ENCODE results near the gene UCHL3. TPM values are rescaled to one million over a fixed set of nuclear protein-coding genes. Genes with fewer than 3 reads are reported as not detected.
A peak's percentile ranks its signal among the peaks of the same experiment; 100 is the strongest.

Gene UCHL3
- total RNA-seq, 1 experiment from 2014 or later, result 50.8 TPM

GRCh38 chr13:75569576-75569975 is 20.0 kb downstream of the UCHL3 start:
- no peaks in the 10 kb centered on the region for H3K9me3 ChIP-seq (ENCODE audit: control insufficient read depth, low read depth, low read length)
- H3K79me2 ChIP-seq (ENCODE audit: insufficient read depth, low read length), result no peaks in the 10 kb centered on the region
- no peak overlapping the region for H2AFZ ChIP-seq (ENCODE audit: low read length)
- peaks cover 17 to 54% (median 21%) of the 10 kb centered on the region in 3 experiments; a peak in 6 of 7 replicates for H3K36me3 Mint-ChIP-seq (ENCODE audit: insufficient read depth in 1 of 3, low read depth in 3 of 3)
- no peak overlapping the region for H2BK120ac ChIP-seq (ENCODE audit: low read depth, low read length, poor library complexity, severe bottlenecking)
- H3K4me1 Mint-ChIP-seq, result no peaks in the 10 kb centered on the region
- H3K79me1 ChIP-seq (ENCODE audit: insufficient read depth, low read depth, low read length, poor library complexity, severe bottlenecking), result no peaks in the 10 kb centered on the region
- no peaks in the 10 kb centered on the region for H3K27me3 Mint-ChIP-seq (ENCODE audit: low read depth)
- H3K4ac ChIP-seq (ENCODE audit: low read depth, low read length), result no peak overlapping the region
- H3K27ac ChIP-seq (ENCODE audit: insufficient read length, low read depth, low read length), result no peak overlapping the region
- TF ChIP-seq CTCF (conservative IDR thresholded peaks at IDR 0.05), result no peak
- H4K5ac ChIP-seq (ENCODE audit: insufficient read length, low read depth, low read length), result no peak overlapping the region
- no peaks in the 10 kb centered on the region for H3K27me3 ChIP-seq (ENCODE audit: insufficient read depth, low read length)
- DNase-seq, result no peak
- no peak overlapping the region for H3K4me3 Mint-ChIP-seq
- H3K56ac ChIP-seq (ENCODE audit: insufficient read length, low read depth, low read length), result no peak overlapping the region
- no peaks in the 10 kb centered on the region for H3K4me1 ChIP-seq (ENCODE audit: insufficient read depth, low read length)
- H3T11ph ChIP-seq (ENCODE audit: low read length), result no peak overlapping the region
- no peak overlapping the region for H2BK15ac ChIP-seq (ENCODE audit: low read depth, low read length)
- H3K18ac ChIP-seq (ENCODE audit: insufficient read length, low read depth, low read length), result no peak overlapping the region
- no peak overlapping the region for H3K4me2 ChIP-seq (ENCODE audit: insufficient read depth, insufficient read length, low read length)
- no peak overlapping the region for H2BK20ac ChIP-seq (ENCODE audit: low read depth, low read length, poor library complexity, severe bottlenecking)
- no peak overlapping the region for H3K9ac ChIP-seq (ENCODE audit: extremely low read depth, insufficient read length, low read length)
- no peaks in the 10 kb centered on the region for H3K23me2 ChIP-seq (ENCODE audit: insufficient read length, low read depth, low read length, poor library complexity, severe bottlenecking)
- H2BK5ac ChIP-seq (ENCODE audit: insufficient read length, low read length), result no peak overlapping the region
- no peak overlapping the region for H2AK5ac ChIP-seq (ENCODE audit: insufficient read length, low read length)
- WGBS (ENCODE audit: extremely low coverage, insufficient read length, low lambda C conversion rate), result no CpG with 5 or more reads among the region's 1 CpG
- no peaks in the 10 kb centered on the region for H3K9me3 Mint-ChIP-seq
- H4K8ac ChIP-seq (replicated peaks; ENCODE audit: insufficient read length, low read depth, low read length), result no peak overlapping the region
- H2BK12ac ChIP-seq (ENCODE audit: insufficient read length, low read depth, low read length), result no peak overlapping the region
- no peak overlapping the region for H3K14ac ChIP-seq (ENCODE audit: insufficient read depth, low read length)
- H3K23ac ChIP-seq (ENCODE audit: insufficient read length, low read depth, low read length), result no peak overlapping the region
- H4K91ac ChIP-seq (ENCODE audit: insufficient read length, low read depth, low read length), result no peak overlapping the region
- H3K27ac Mint-ChIP-seq, result peak overlapping the region in 1 of 3 experiments; percentile 11; a peak in 1 of 7 replicates
- no peaks in the 10 kb centered on the region for H4K20me1 ChIP-seq (ENCODE audit: control insufficient read depth, insufficient read depth, insufficient read length)

Data from H9 (cell line).